ENCODE data around the gene FBXL16. TPM values are rescaled to one million over a fixed set of nuclear protein-coding genes. Genes with fewer than 3 reads are reported as not detected.

The FBXL16 gene
- total RNA-seq, 1 donor from 2014 or later, result 0.30 TPM

- ATAC-seq (peak; percentile 60), DNase-seq (ENCODE audit: low spot score) (peak; percentile 96)
Measured at GRCh38 chr16:648071-648780, 57.4 kb downstream of the FBXL16 start.

- DNase-seq (ENCODE audit: low spot score) (peak; percentile 89), ATAC-seq (peak; percentile 40)
Measured at GRCh38 chr16:647173-647902, 58.3 kb downstream of the FBXL16 start.

- no peak for ATAC-seq
- DNase-seq (ENCODE audit: low spot score), result no peak
Measured at GRCh38 chr16:646679-647172, 58.9 kb downstream of the FBXL16 start.

GRCh38 chr16:645852-646678, 59.5 kb downstream of the FBXL16 start:
- ATAC-seq, result peak; percentile 16
- peak; percentile 93 for DNase-seq (ENCODE audit: low spot score)

GRCh38 chr16:644556-644955, 61.0 kb downstream of the FBXL16 start:
- ATAC-seq, result no peak
- no peak for DNase-seq (ENCODE audit: low spot score)

GRCh38 chr16:643050-643368, 62.6 kb downstream of the FBXL16 start:
- DNase-seq (ENCODE audit: low spot score), result no peak
- ATAC-seq, result no peak

Other genes starting within 250 kb of the FBXL16 start
- gene CAPN15, start 178.1 kb downstream of the FBXL16 start, total RNA-seq, result 31.6 TPM
- gene PRR35, start 145.4 kb downstream of the FBXL16 start, total RNA-seq, result not detected
- gene NHLRC4, start 138.8 kb downstream of the FBXL16 start, total RNA-seq, result 0.28 TPM
- gene PIGQ, start 135.8 kb downstream of the FBXL16 start, total RNA-seq, result 42.1 TPM
- 15.5 TPM for gene RAB40C, start 115.7 kb downstream of the FBXL16 start, total RNA-seq
- gene WFIKKN1, start 74.8 kb downstream of the FBXL16 start, total RNA-seq, result 0.96 TPM
- gene METTL26, start 69.5 kb downstream of the FBXL16 start, total RNA-seq, result 33.2 TPM
- gene MCRIP2, start 64.0 kb downstream of the FBXL16 start, total RNA-seq, result 101 TPM
- 17.2 TPM for gene WDR90, start 56.4 kb downstream of the FBXL16 start, total RNA-seq
- 57.9 TPM for gene RHOT2, start 37.7 kb downstream of the FBXL16 start, total RNA-seq
- 1.1 TPM for gene RHBDL1, start 30.1 kb downstream of the FBXL16 start, total RNA-seq
- gene STUB1, start 25.4 kb downstream of the FBXL16 start, total RNA-seq, result 56.2 TPM
- 40.5 TPM for gene JMJD8, start 21.5 kb downstream of the FBXL16 start, total RNA-seq
- 12.2 TPM for gene WDR24, start 15.4 kb downstream of the FBXL16 start, total RNA-seq
- 60.0 TPM for gene METRN, start 9.3 kb upstream of the FBXL16 start, total RNA-seq
- 37.1 TPM for gene ANTKMT, start 15.3 kb upstream of the FBXL16 start, total RNA-seq
- 0.38 TPM for gene CCDC78, start 20.6 kb upstream of the FBXL16 start, total RNA-seq
- 1.2 TPM for gene HAGHL, start 21.3 kb upstream of the FBXL16 start, total RNA-seq
- gene CIAO3, start 35.2 kb upstream of the FBXL16 start, total RNA-seq, result 18.3 TPM
- gene MSLN, start 54.9 kb upstream of the FBXL16 start, total RNA-seq, result 0.08 TPM
- gene RPUSD1, start 82.6 kb upstream of the FBXL16 start, total RNA-seq, result 9.0 TPM
- gene CHTF18, start 82.8 kb upstream of the FBXL16 start, total RNA-seq, result 6.4 TPM
- gene GNG13, start 94.9 kb upstream of the FBXL16 start, total RNA-seq, result not detected

All from left lobe of liver (tissue), 2 donors.